ENCODE measurements around the gene LENG8. TPM values are rescaled to one million over a fixed set of nuclear protein-coding genes. Genes with fewer than 3 reads are reported as not detected.
"Not testable (repeated sequence)": the region's sequence is repeated elsewhere in the genome, so short reads cannot be mapped to it uniquely, and the experiment has no call there.

Gene LENG8
- polyA plus RNA-seq, 3 donors = 67.0 to 96.9 (median 68.5) TPM

DNA sequence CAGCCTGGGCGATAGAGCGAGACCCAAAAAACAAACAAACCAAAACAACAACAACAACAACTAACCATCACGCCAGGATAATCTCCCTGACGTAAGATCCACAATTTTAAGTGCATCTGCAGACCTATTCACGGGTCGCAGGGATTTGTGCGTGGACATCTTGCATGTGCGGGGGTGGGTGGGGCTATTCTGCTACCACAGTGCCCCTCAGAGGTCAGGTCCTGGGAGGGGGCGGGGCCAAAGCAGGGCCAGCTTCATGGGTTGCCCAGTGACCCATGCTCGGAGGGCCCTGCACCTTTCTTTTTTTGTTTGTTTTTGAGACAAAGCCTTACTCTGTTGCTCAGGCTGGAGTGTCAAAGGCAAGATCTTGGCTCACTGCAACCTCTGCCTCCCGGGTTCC is 26.7 kb downstream of the LENG8 start:
- no peak for DNase-seq (ENCODE audit: low read depth in 3 of 3, low spot score in 2 of 3)

DNA sequence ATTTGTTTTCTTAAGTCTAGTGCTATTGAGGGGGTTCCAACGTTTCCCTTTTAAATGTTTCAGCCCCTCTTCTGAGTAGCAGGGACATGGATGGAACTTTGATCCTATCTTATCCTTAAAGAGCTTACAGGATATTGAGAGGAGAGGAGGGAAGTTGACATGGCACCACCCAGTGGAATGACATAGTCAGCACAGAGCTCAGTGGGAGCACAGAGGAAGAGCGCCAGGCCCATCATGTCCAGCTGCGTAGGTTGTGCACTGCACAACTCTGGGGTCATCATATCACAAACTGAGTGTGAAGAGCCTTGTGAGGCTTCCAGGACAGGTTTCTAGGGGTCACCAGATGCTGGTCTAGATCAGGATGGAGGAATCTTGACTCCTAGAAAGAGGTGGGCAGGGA is 28.7 kb downstream of the LENG8 start:
- no peak for DNase-seq (ENCODE audit: low read depth in 3 of 3, low spot score in 2 of 3)

DNA sequence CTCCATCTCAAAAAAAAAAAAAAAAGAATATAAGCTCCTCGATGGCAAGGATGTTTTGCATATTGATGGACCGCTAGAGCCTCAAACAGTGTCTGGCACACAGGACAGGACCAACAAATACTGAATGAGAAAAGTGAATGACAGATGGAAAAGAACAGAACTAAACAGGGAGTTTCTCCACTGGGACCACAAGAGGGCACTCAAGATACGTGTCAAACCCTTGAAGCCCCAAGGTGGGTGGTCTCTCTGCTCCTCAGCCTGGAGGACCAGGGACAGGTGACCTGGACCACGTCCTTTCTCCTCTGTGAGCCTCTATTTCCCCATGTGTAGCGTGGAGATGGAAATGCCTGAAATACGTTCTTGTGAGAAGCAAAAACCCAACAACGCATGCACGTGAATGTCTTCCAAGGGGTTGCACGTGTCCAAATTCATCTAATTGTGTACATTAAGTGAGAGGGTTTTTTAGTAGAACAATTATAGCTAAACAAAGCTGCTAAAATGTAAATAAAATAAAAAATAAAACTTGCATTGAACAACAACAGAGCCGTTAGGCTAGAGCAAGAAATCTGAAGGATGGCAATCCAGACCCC is 29.8 kb downstream of the LENG8 start:
- no peak for DNase-seq (ENCODE audit: low read depth in 3 of 3, low spot score in 2 of 3)

GRCh38 chr19:54480051-54480450 is 31.1 kb downstream of the LENG8 start:
- DNase-seq (ENCODE audit: low read depth in 3 of 3, low spot score in 2 of 3) = no peak

GRCh38 chr19:54481326-54481930 is 32.4 kb downstream of the LENG8 start:
- DNase-seq (ENCODE audit: low read depth in 3 of 3, low spot score in 2 of 3) = no peak

GRCh38 chr19:54482889-54483288 is 33.9 kb downstream of the LENG8 start:
- no peak for DNase-seq (ENCODE audit: low read depth in 3 of 3, low spot score in 2 of 3)

DNA sequence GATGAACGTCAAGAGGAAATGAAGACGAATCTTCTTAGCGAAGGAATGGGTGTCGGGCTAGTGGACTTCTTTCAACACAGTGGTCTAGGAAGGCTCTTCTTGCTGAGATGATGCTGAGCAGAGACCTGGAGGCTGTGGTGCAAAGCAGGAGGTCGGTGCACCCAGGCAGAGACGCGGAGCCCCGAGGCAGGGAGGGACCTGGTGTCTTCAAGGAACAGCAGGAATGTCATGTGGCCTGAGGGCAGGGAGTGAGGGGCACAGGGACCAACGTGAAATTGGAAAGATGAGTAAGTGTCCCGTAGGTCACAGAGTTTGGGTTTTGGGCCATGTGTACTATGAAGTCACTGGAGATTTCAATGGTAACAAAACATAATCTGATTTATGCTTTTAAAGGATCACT is 35.5 kb downstream of the LENG8 start:
- no peak for DNase-seq (ENCODE audit: low read depth in 3 of 3, low spot score in 2 of 3)

DNA sequence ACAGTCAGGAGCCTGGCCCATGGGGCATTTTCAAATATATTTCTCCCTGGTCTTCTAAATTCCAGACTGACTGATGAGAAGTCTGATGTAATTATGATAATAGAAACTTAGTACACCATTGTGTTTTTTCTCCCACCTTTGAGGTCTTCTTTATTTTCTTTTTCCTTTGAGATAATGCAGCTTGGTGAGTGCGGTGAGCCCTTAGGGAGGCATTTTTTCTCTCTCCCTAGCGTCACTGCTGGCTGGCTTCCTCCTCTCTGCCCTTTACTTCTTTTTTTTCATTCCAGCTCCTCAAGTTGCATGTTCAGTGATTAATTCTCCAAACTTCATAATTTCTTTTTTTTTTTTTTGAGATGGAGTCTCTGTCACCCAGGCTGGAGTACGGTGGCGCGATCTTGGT is 36.9 kb downstream of the LENG8 start:
- DNase-seq (ENCODE audit: low read depth in 3 of 3, low spot score in 2 of 3) = no peak

GRCh38 chr19:54489341-54489740 is 40.3 kb downstream of the LENG8 start:
- no peak for DNase-seq (ENCODE audit: low read depth in 3 of 3, low spot score in 2 of 3)

- DNase-seq (ENCODE audit: low read depth in 3 of 3, low spot score in 2 of 3) = no peak
Observed at GRCh38 chr19:54489766-54490165, 40.8 kb downstream of the LENG8 start.

- DNase-seq (ENCODE audit: low read depth in 3 of 3, low spot score in 2 of 3) = no peak
Observed at GRCh38 chr19:54492568-54492967, 43.6 kb downstream of the LENG8 start.

DNA sequence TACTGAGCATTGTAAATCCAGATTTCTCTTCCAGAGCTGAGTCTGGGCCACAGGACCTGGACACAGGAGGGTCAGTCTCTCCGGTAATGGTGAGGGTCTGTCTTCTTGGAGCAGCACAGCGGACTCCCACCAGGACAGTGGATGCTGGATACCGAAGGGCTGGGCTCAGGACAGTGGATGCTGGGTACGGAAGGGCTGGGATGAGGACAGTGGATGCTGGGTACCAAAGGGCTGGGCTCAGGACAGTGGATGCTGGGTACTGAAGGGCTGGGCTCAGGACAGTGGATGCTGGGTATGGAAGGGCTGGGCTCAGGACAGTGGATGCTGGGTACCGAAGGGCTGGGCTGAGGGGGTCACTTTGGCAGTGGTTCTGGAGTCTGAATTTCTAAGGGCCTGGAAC is 44.1 kb downstream of the LENG8 start:
- not testable (repeated sequence) for DNase-seq (ENCODE audit: low read depth in 3 of 3, low spot score in 2 of 3)

DNA sequence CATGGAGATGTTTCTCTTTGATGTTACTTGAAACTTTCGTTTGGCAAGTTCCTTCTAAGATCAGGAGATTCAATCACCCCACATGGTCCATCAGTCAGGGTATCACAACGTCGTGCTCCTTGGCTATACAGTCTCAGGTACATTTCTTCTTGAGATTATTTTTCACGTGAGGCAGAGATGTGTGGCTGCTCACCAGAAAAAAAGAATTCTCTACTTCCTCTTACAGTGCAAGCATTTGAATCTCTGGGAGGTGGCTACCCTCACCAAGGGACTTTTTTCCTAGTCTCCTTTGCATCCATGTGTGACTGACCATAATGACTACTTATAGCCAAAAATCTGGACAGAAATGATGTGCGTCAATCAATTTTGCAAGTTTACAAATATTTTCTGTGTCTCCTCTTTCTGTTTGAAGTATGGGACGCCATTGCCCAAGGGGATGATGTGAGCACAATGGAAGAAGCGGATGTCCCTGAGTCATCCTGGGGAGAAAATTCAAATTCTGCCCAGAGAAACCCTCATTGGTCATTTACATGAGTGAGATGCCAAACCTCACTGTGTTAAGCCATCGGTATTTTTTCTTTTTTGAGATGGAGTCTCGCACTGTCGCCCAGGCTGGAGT is 45.1 kb downstream of the LENG8 start:
- no peak for DNase-seq (ENCODE audit: low read depth in 3 of 3, low spot score in 2 of 3)

GRCh38 chr19:54495284-54495683 is 46.3 kb downstream of the LENG8 start:
- DNase-seq (ENCODE audit: low read depth in 3 of 3, low spot score in 2 of 3) = not testable (repeated sequence)

- DNase-seq (ENCODE audit: low read depth in 3 of 3, low spot score in 2 of 3) = not testable (repeated sequence)
Observed at GRCh38 chr19:54497747-54498450, 48.9 kb downstream of the LENG8 start.

DNA sequence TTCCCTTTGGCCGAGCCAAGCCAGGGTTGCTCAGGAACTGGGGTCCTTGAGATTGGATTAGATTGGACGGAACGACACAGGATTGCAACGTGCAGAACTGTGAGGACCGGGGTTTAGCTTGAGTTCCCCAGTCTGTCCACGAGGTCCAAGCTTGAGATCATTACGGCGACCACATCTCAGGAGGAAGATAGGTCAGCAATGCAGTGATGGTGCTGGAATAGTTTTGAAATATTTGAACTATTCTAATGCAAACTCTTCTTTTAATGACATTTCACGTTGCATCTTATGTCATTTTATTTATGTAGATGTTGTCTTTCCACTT is 49.4 kb downstream of the LENG8 start:
- DNase-seq (ENCODE audit: low read depth in 3 of 3, low spot score in 2 of 3) = not testable (repeated sequence)

DNA sequence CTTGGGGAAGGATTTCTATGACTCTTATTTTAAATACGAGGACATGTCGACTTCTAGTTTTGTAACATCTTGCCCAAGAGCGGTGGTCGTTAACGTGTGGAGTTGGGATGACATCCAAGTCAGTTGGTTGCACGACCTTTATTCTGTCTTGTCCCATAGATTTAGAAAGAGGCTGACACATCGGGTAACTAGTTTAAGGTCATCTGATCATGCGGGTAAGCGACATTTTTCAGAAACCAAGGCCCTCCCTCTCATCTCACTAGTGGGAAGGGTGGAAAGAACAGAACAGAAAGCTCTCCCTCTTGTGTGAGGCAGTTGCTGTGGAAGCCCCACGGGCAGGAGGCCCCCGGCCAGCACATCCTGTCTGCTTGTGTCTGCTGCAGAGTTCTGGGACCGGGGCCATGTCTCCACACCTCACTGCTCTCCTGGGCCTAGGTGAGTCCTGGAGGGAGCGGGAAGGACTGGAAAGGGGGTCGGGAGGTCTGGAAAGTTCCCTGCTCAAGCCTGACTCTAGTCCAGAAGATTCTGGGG is 53.6 kb downstream of the LENG8 start, which contains the start of gene LAIR2:
Gene LAIR2, plus strand, starts transcription at position 314 of the 531 bp plus-strand sequence. Its CDS starts 88 bp downstream, at position 402.
- DNase-seq (ENCODE audit: low read depth in 3 of 3, low spot score in 2 of 3) = no peak

DNA sequence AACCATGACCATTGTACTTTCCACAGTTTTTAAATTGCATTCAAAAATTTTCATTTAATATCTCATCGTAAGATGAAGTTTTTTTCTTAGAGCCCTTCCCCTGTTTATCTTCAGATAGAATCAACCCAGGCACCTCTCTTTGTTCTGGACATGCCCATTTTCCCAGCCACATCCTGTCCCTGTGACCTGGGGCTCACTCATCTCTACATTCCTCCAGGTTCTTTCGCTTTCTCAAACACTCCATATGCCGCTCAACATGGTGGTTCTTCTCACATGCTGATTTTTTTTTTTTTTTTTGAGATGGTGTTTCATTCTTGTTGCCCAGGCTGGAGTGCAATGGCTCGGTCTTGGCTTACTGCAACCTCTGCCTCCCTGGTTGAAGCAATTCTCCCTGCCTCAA is 56.5 kb downstream of the LENG8 start:
- DNase-seq (ENCODE audit: low read depth in 3 of 3, low spot score in 2 of 3) = not testable (repeated sequence)

DNA sequence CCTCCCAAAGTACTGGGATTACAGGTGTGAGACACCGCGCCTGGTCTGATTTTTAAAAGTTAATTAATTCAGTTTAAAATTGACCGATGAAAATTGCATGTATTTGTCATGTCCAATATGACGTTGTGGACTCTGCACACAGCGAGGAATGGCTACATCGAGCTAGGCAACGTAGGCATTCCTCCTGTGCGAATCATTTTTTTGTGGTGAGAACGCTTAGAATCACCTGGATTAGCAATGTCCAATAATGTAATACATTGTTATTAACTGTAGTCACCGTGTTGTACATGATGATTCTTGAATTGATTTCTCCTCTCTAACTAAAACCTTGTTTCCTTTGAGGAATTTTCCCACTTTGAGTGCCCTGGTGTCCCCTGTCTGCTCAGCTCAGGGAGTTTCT is 57.1 kb downstream of the LENG8 start:
- no peak for DNase-seq (ENCODE audit: low read depth in 3 of 3, low spot score in 2 of 3)

DNA sequence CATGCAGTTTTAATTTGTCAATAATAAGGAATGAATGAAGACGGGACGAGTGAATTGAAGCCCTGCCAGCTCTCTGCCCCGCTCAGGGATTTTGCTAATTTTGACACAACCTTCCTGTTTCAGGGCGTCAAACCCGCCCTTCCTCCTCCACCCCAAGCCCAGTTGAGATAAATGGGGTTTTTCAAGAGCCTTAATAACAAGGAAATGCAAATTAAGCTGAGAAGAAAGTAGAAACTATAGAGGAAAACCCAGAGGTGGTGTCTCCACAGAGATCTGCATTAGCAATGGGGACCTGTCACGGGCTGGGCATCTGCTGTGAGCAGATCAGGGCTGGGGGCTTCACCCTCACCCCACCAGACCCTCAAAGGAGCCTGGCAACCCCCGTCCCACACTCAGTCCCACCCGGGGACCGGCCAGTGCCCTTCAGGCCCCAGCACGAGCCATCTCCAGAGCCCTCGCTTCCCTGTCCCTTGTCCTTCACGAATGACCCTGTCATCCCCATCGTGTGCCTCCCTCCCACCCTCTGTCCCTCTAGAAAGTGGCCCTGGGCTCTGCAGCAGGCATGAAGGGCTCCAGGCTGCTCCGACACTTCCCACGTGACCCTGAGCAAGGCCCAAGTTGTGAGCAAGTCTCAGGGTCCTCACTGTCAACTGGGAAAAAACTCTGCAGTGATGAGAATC is 58.2 kb downstream of the LENG8 start:
- DNase-seq (ENCODE audit: low read depth in 3 of 3, low spot score in 2 of 3) = not testable (repeated sequence)

- no peak for DNase-seq (ENCODE audit: low read depth in 3 of 3, low spot score in 2 of 3)
Observed at GRCh38 chr19:54507824-54508223, 58.8 kb downstream of the LENG8 start.

Data from right renal cortex interstitium (tissue), 3 donors.